Motor neuron (in vitro differentiated cells): Measurements from ENCODE around the gene SPEN. TPM values are rescaled to one million over a fixed set of nuclear protein-coding genes. Genes with fewer than 3 reads are reported as not detected.

Experiments used
- ATAC-seq, 8 experiments: fragments of 200-7000 bp; cut with Tn5 transposase; replicated peaks in 6 of 8; 2 replicates each; pipeline ENCODE4 v1.8.0; 2021; ENCODE audit warnings: mild to moderate bottlenecking in 8 of 8, moderate library complexity in 8 of 8
- H3K27ac ChIP-seq, 2 donors: fragments of 250-450 bp; sonication (Bioruptor Pico); 2 replicates each; pipeline ENCODE4 v1.9.0; 2021; ENCODE audit warnings: antibody characterized with exemption in 2 of 2, mild to moderate bottlenecking in 2 of 2, moderate library complexity in 1 of 2
- H3K4me1 ChIP-seq, 2 donors: fragments of 250-450 bp; sonication (Bioruptor Pico); replicated peaks in 1 of 2; 2 replicates each; pipeline ENCODE4 v1.6.1; 2021; ENCODE audit warnings: antibody characterized with exemption in 2 of 2, mild to moderate bottlenecking in 2 of 2, moderate library complexity in 1 of 2
- H3K4me3 ChIP-seq, 5 donors: fragments of 250-450 bp; sonication (Bioruptor Pico); 2 replicates each; pipeline ENCODE4 v1.9.0; 2021; ENCODE audit warnings: antibody characterized with exemption in 5 of 5, mild to moderate bottlenecking in 5 of 5, moderate library complexity in 4 of 5
- WGBS, 10 experiments: fragments of 450-650 bp; shearing (Covaris generic); methylation state at CpG; one replicate each; pipeline ENCODE4 v1.0.0; 2022; 5-methylcytosine and 5-hydroxymethylcytosine counted together
- in situ Hi-C, 9 experiments: fragments of 400-800 bp; cut with MboI; loops; one replicate each; pipeline ENCODE4 v1.15.0; 2021; ENCODE audit warnings: low sequenced_read_pairs in 9 of 9, low pct_unique_long_range_greater_than_20kb in 2 of 9; ENCODE audit not compliant: unreplicated experiment in 9 of 9
- total RNA-seq, 8 experiments: library from RNA; unstranded; fragments of 300-600 nt; gene quantifications; 2 replicates each; pipeline versions ENCODE4 v1.2.3 to v1.2.4, GENCODE V29; 2022

Gene SPEN
- total RNA-seq, 8 experiments from 2014 or later = 10.0 to 69.9 (median 44.0) TPM

GRCh38 chr1:15939181-15940109 lies 91.9 kb downstream of the SPEN start:
- peak in 3 of 8 experiments; percentile 30 to 86 (median 79) for ATAC-seq

GRCh38 chr1:15940110-15941043 lies 92.9 kb downstream of the SPEN start:
- H3K27ac ChIP-seq = peak overlapping the region in 1 of 2 donors; percentile 9
- no peaks in the 10 kb centered on the region for H3K4me1 ChIP-seq
- WGBS, 10 experiments = 85 to 100% (median 91%) methylated on average over 1 to 13 of the region's 13 CpGs; no CpG with 5 or more reads in 1 of the 10 experiments
- no peak overlapping the region for H3K4me3 ChIP-seq
- ATAC-seq = no peak
- in situ Hi-C loops = loop anchor here in 1 of 9 experiments (25.0 kb wide), 1 partner anchor 128 kb away; the partner anchor contains the start of gene UQCRHL

More at GRCh38 chr1:15939181-15940109, 91.9 kb downstream of the SPEN start:
- Histone ChIP-seq H3K27ac (no peak overlapping the region), H3K4me3 (no peak overlapping the region), H3K4me1 (no peaks in the 10 kb centered on the region)
- WGBS, 10 experiments = 28 to 96% (median 90%) methylated on average over 4 to 17 of the region's 17 CpGs; no CpG with 5 or more reads in 1 of the 10 experiments
- in situ Hi-C loops = loop anchor here in 1 of 9 experiments (25.0 kb wide), 1 partner anchor 127 kb away; the partner anchor contains the start of gene UQCRHL

GRCh38 chr1:15941044-15941840 lies 93.7 kb downstream of the SPEN start:
- in situ Hi-C loops = loop anchor here in 1 of 9 experiments (25.0 kb wide), 1 partner anchor 129 kb away; the partner anchor contains the start of gene UQCRHL
- Histone ChIP-seq H3K27ac (peak overlapping the region in 1 of 2 donors; percentile 9), H3K4me1 (no peaks in the 10 kb centered on the region), H3K4me3 (no peak overlapping the region)
- ATAC-seq = peak in 3 of 8 experiments; percentile 2 to 12 (median 7)
- WGBS, 10 experiments = 80 to 100% (median 91%) methylated on average over 1 to 10 of the region's 13 CpGs; no CpG with 5 or more reads in 5 of the 10 experiments

GRCh38 chr1:15941899-15942660 lies 94.6 kb downstream of the SPEN start:
- Histone ChIP-seq H3K4me3 (no peak overlapping the region), H3K4me1 (no peaks in the 10 kb centered on the region), H3K27ac (no peak overlapping the region)
- peak in 1 of 8 experiments; percentile 3 for ATAC-seq
- in situ Hi-C loops = loop anchor here in 1 of 9 experiments (25.0 kb wide), 1 partner anchor 130 kb away; the partner anchor contains the start of gene UQCRHL
- WGBS, 10 experiments = 87 to 97% (median 92%) methylated on average over 6 to 24 of the region's 32 CpGs; no CpG with 5 or more reads in 4 of the 10 experiments

- in situ Hi-C loops = loop anchor here in 1 of 9 experiments (25.0 kb wide), 1 partner anchor 130 kb away; the partner anchor contains the start of gene UQCRHL
- 73 to 100% (median 85%) methylated on average over 3 to 11 of the region's 18 CpGs; no CpG with 5 or more reads in 6 of the 10 experiments for WGBS, 10 experiments
- Histone ChIP-seq H3K27ac (no peak overlapping the region), H3K4me3 (no peak overlapping the region), H3K4me1 (no peaks in the 10 kb centered on the region)
- ATAC-seq = peak in 1 of 8 experiments; percentile 3
Observed at GRCh38 chr1:15942661-15943327, 95.3 kb downstream of the SPEN start.

- H3K4me3 ChIP-seq = no peak overlapping the region
- H3K4me1 ChIP-seq = peaks cover under 1 to 3% of the 10 kb centered on the region in 2 donors
- WGBS, 10 experiments = 86 to 100% (median 95%) methylated on average over 1 to 15 of the region's 33 CpGs; no CpG with 5 or more reads in 7 of the 10 experiments
- no peak overlapping the region for H3K27ac ChIP-seq
- in situ Hi-C loops = loop anchor here in 1 of 9 experiments (25.0 kb wide), 1 partner anchor 131 kb away; the partner anchor contains the start of gene UQCRHL
- ATAC-seq = peak in 2 of 8 experiments; percentile 5 to 9
Observed at GRCh38 chr1:15943328-15943991, 96.0 kb downstream of the SPEN start.

- WGBS, 10 experiments = 92 to 95% (median 94%) methylated on average over 2 to 8 of the region's 22 CpGs; no CpG with 5 or more reads in 7 of the 10 experiments
- Histone ChIP-seq H3K27ac (no peak overlapping the region), H3K4me1 (peaks cover 5 to 6% of the 10 kb centered on the region in 2 donors), H3K4me3 (no peak overlapping the region)
- peak in 1 of 8 experiments; percentile 1 for ATAC-seq
- in situ Hi-C loops = loop anchor here in 1 of 9 experiments (25.0 kb wide), 1 partner anchor 132 kb away; the partner anchor contains the start of gene UQCRHL
Observed at GRCh38 chr1:15943992-15944307, 96.4 kb downstream of the SPEN start.

GRCh38 chr1:15944308-15945010 lies 97.0 kb downstream of the SPEN start:
- Histone ChIP-seq H3K27ac (no peak overlapping the region), H3K4me3 (no peak overlapping the region), H3K4me1 (peaks cover 10 to 11% of the 10 kb centered on the region in 2 donors)
- in situ Hi-C loops = loop anchor here in 1 of 9 experiments (25.0 kb wide), 1 partner anchor 132 kb away; the partner anchor contains the start of gene UQCRHL
- 86 to 100% (median 97%) methylated on average over 1 to 26 of the region's 55 CpGs; no CpG with 5 or more reads in 4 of the 10 experiments for WGBS, 10 experiments
- no peak for ATAC-seq

GRCh38 chr1:15945011-15945831 lies 97.7 kb downstream of the SPEN start:
- WGBS, 10 experiments = 80 to 96% (median 90%) methylated on average over 2 to 11 of the region's 39 CpGs; no CpG with 5 or more reads in 6 of the 10 experiments
- ATAC-seq = no peak
- no peak overlapping the region for H3K27ac ChIP-seq
- in situ Hi-C loops = loop anchor here in 1 of 9 experiments (25.0 kb wide), 1 partner anchor 133 kb away; the partner anchor contains the start of gene UQCRHL
- H3K4me3 ChIP-seq = no peak overlapping the region
- H3K4me1 ChIP-seq = peaks cover 18 to 19% of the 10 kb centered on the region in 2 donors
